Measurements from ENCODE around the gene LRRTM4. TPM values are rescaled to one million over a fixed set of nuclear protein-coding genes. Genes with fewer than 3 reads are reported as not detected.

The LRRTM4 gene
- 1.8 TPM for total RNA-seq (ENCODE audit: unreplicated experiment)
- long read RNA-seq, partial matches to known transcripts, result 0 of 1 reads
- long read RNA-seq, other reads (novel, unspliced or antisense), result 1 of 1 reads

DNA sequence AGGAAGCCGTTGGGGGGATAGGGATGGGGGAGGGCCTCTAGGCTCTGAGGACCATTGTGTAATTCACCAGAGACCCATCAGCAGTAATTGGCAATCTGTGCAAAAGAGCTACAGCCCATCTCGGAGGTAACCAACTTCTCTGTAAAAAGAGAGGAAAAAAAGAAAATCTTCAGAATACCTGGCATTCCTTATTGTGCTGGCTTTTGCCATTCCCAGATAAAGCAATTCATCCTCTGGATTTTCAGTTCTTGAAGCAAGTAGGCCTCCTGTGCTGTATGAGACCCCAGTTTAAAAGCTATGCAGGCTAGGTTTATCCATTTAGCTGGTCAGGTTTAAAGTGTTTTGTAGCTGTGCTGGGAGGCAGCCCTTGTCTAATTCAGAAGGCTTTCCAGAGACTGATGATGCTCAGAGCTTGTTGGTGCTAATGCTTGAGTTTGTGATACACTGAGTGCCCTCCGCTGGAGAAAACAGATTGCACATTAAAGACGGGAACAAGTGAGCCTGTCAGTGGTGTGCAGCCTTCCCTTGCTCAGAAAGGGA, at the start of gene LRRTM4:
Gene LRRTM4, minus strand, starts transcription at position 446 of the 540 bp plus-strand sequence.
- H3K27me3 Mint-ChIP-seq (ENCODE audit: unreplicated experiment), result no peaks in the 10 kb centered on the region
- no peaks in the 10 kb centered on the region for H3K9me3 Mint-ChIP-seq (ENCODE audit: unreplicated experiment)
- H3K4me1 Mint-ChIP-seq (ENCODE audit: unreplicated experiment), result peaks cover 13% of the 10 kb centered on the region
- DNase-seq (ENCODE audit: low spot score), result peak; percentile 9
- TF ChIP-seq, protein P1, sequence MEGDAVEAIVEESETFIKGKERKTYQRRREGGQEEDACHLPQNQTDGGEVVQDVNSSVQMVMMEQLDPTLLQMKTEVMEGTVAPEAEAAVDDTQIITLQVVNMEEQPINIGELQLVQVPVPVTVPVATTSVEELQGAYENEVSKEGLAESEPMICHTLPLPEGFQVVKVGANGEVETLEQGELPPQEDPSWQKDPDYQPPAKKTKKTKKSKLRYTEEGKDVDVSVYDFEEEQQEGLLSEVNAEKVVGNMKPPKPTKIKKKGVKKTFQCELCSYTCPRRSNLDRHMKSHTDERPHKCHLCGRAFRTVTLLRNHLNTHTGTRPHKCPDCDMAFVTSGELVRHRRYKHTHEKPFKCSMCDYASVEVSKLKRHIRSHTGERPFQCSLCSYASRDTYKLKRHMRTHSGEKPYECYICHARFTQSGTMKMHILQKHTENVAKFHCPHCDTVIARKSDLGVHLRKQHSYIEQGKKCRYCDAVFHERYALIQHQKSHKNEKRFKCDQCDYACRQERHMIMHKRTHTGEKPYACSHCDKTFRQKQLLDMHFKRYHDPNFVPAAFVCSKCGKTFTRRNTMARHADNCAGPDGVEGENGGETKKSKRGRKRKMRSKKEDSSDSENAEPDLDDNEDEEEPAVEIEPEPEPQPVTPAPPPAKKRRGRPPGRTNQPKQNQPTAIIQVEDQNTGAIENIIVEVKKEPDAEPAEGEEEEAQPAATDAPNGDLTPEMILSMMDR (IDR thresholded peaks at IDR 0.05; ENCODE audit: unreplicated experiment), result no peak
- no peaks in the 10 kb centered on the region for H3K36me3 Mint-ChIP-seq (ENCODE audit: low read depth, unreplicated experiment)
- H3K4me3 Mint-ChIP-seq (ENCODE audit: unreplicated experiment), result peak within 1 kb of the TSS; percentile 44
- no peak within 1 kb of the TSS for H3K27ac Mint-ChIP-seq (ENCODE audit: unreplicated experiment)

DNA sequence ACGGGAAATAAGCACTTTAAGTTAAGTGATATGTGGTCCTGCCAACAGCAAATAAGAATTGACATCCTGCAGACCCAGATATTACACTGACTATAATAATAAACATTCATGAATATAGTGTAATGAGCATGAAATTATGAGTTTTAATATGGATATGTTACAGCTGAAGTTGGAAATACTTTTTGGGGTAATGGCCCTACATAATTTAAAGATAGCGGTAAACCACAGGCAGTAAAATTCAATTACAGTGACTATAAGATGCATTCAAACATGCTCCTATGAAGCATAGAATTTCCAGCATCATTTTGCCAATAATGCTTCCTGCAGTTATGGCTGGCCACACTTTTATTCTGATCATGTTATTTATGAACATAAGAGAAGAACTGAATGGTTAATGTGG, 49.4 kb upstream of the LRRTM4 start:
- H3K4me3 Mint-ChIP-seq (ENCODE audit: unreplicated experiment), result no peak overlapping the region
- H3K27me3 Mint-ChIP-seq (ENCODE audit: unreplicated experiment), result no peaks in the 10 kb centered on the region
- TF ChIP-seq, protein P1 (IDR thresholded peaks at IDR 0.05; ENCODE audit: unreplicated experiment), result no peak
- H3K4me1 Mint-ChIP-seq (ENCODE audit: unreplicated experiment), result no peaks in the 10 kb centered on the region
- no peaks in the 10 kb centered on the region for H3K9me3 Mint-ChIP-seq (ENCODE audit: unreplicated experiment)
- no peak for DNase-seq (ENCODE audit: low spot score)
- H3K27ac Mint-ChIP-seq (ENCODE audit: unreplicated experiment), result no peak overlapping the region
- no peaks in the 10 kb centered on the region for H3K36me3 Mint-ChIP-seq (ENCODE audit: low read depth, unreplicated experiment)

DNA sequence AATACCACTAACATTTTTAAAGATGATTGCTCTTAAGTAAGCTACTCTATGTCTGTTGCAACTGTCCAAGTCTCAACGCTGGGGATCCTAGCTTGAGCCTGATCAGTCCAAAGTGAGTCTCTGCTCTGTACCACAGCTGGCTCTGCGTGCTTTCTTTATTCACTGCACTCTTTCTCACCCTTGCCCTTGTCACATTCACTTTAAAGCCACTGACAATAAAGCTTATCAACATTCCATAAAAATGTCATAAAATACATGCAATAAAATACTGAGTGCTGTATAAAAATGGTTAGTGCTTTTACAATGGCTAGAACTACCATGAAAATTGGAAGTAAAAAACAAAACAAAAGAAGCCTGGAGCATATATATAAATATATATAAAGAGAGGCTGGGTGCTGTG, 45.5 kb upstream of the LRRTM4 start:
- H3K4me3 Mint-ChIP-seq (ENCODE audit: unreplicated experiment), result no peak overlapping the region
- no peak for DNase-seq (ENCODE audit: low spot score)
- no peaks in the 10 kb centered on the region for H3K27me3 Mint-ChIP-seq (ENCODE audit: unreplicated experiment)
- no peaks in the 10 kb centered on the region for H3K9me3 Mint-ChIP-seq (ENCODE audit: unreplicated experiment)
- H3K27ac Mint-ChIP-seq (ENCODE audit: unreplicated experiment), result no peak overlapping the region
- no peaks in the 10 kb centered on the region for H3K4me1 Mint-ChIP-seq (ENCODE audit: unreplicated experiment)
- no peaks in the 10 kb centered on the region for H3K36me3 Mint-ChIP-seq (ENCODE audit: low read depth, unreplicated experiment)
- TF ChIP-seq, protein P1 (IDR thresholded peaks at IDR 0.05; ENCODE audit: unreplicated experiment), result no peak

- no peak overlapping the region for H3K4me3 Mint-ChIP-seq (ENCODE audit: unreplicated experiment)
Measured at GRCh38 chr2:77566582-77566981, 44.4 kb upstream of the LRRTM4 start.

DNA sequence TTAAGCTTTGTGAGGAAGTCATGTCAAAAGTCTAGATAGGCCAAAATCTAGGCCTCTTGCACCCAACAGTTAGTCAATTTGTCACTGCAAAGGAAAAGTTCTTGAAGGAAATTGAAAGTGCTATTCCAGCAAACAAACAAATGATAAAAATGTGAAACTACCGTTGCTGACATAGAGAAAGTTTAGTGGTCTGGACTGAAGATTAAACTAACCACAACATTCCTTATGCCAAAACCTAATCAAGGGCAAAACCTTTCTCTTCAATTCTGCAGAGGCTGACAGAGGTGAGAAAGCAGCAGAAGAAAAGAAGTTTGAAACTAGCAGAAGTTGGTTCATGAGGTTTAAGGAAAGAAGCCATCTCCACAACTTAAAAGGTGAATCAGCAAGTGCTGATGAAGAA, 44.0 kb upstream of the LRRTM4 start:
- Mint-ChIP-seq H3K27me3 (ENCODE audit: unreplicated experiment) (no peaks in the 10 kb centered on the region), H3K27ac (ENCODE audit: unreplicated experiment) (no peak overlapping the region), H3K4me3 (ENCODE audit: unreplicated experiment) (no peak overlapping the region), H3K9me3 (ENCODE audit: unreplicated experiment) (no peaks in the 10 kb centered on the region), H3K36me3 (ENCODE audit: low read depth, unreplicated experiment) (no peaks in the 10 kb centered on the region), H3K4me1 (ENCODE audit: unreplicated experiment) (no peaks in the 10 kb centered on the region)
- DNase-seq (ENCODE audit: low spot score), result no peak
- TF ChIP-seq, protein P1 (IDR thresholded peaks at IDR 0.05; ENCODE audit: unreplicated experiment), result no peak

More at GRCh38 chr2:77566582-77566981, 44.4 kb upstream of the LRRTM4 start:
- Mint-ChIP-seq H3K36me3 (ENCODE audit: low read depth, unreplicated experiment) (no peaks in the 10 kb centered on the region), H3K4me1 (ENCODE audit: unreplicated experiment) (no peaks in the 10 kb centered on the region), H3K27ac (ENCODE audit: unreplicated experiment) (no peak overlapping the region), H3K9me3 (ENCODE audit: unreplicated experiment) (no peaks in the 10 kb centered on the region), H3K27me3 (ENCODE audit: unreplicated experiment) (no peaks in the 10 kb centered on the region)
- TF ChIP-seq, protein P1 (IDR thresholded peaks at IDR 0.05; ENCODE audit: unreplicated experiment), result no peak
- DNase-seq (ENCODE audit: low spot score), result no peak
